ENCODE measurements around the gene MACROD2. TPM values are rescaled to one million over a fixed set of nuclear protein-coding genes. Genes with fewer than 3 reads are reported as not detected.
"Not testable (repeated sequence)": the region's sequence is repeated elsewhere in the genome, so short reads cannot be mapped to it uniquely, and the experiment has no call there.

MACROD2 gene
- polyA plus RNA-seq, 1 donor, result 2.7 TPM

DNA sequence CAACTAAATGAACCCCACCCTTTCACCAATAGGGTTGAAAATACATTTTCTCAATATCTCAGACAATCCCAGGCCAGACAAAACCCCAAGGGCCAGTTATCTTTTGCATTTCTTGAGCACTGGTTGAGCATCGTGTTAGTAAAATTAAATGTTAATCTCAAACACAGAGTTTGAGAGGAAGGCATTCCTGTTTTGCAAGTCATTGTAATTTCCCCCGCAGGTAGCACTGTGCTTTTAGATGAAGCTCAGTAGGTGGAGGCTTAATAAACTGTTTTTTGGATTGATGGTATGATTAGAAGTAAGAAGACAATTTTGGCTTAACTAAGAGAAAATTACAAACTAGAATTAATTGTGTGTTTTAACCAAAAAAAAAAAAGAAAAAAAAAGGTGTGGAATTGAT lies 1340.7 kb downstream of the MACROD2 start:
- DNase-seq (ENCODE audit: low read depth), result no peak

DNA sequence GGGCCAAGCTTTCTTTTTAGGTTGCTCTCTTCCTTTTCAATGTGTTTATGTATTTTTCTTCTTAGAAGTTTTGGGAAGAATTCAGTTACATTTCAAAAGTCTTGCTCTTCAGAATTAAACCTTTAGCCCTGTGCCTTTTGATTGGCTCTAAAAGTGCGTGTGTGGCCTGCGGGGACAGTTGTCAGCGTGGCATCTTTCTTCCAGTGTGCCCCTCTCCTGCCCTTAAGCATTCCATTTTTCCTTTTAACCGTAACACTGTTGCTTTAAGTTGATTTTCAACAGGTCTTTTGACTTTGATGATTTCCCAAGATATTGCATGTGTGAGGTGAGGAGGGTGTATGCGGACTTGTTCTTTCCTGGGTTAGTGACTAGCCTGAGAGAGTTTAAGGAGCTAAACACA lies 1341.2 kb downstream of the MACROD2 start:
- no peak for DNase-seq (ENCODE audit: low read depth)

DNA sequence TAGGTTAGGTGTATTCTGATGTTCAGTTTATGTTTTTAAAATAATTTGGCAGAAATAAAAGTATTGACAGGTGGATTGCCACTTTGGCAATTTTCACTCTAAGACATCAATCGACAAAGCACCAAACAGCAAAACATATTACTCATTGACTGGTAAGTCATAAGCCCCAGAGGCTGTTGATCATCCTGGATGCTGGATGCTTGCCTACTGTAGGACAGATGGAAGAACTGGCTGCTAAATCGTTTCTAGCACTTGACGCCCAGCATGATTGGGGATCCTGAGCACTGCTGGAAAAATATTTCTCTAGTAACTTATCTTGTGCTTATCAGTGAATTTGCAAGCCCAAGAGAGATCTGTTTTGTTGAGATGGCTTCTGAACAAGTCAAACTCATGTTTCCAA lies 1343.9 kb downstream of the MACROD2 start:
- no peak for DNase-seq (ENCODE audit: low read depth)

DNA sequence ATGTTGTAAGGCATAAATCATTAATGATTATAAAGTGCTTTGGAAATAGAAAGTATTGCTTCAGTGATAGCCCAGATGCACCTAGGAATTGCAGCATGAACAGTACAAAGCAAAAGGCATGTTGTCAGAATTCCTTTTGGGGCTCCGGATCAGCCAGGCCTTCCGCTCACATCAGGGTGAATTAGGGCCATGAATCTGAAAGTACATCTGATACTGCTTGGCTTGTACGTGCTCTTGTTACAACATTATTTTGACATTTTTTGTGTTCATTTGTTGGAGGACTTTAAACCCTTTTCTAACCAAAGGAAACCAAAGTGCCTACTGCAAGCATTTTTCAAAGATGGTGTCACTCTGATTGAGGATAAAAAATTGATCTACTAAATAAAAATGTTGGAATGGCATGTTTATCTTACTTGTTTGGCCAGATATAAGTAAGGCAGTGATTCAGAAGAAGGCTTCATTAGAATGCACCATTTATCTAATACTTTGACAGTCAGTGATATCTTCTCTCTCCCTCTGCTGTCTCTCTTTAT lies 1347.7 kb downstream of the MACROD2 start:
- DNase-seq (ENCODE audit: low read depth), result no peak

DNA sequence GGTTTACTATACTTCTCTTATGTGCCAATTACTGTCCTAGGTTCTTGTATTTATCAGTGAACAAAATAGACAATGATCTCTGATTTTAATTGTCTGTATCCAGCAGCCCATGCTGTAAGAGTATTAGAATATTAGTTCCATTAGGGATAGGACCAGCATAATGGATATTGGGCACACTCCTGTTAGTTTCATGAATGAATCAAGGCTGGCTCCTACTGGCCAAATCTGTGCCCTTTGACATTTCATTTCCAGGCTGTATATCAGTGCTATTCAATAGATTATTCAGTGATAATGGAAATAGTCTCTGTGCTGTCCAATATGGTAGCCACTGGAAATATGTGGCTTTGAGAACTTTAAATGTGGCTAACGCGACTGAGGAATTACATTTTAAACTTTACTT lies 1350.0 kb downstream of the MACROD2 start:
- DNase-seq (ENCODE audit: low read depth), result no peak

DNA sequence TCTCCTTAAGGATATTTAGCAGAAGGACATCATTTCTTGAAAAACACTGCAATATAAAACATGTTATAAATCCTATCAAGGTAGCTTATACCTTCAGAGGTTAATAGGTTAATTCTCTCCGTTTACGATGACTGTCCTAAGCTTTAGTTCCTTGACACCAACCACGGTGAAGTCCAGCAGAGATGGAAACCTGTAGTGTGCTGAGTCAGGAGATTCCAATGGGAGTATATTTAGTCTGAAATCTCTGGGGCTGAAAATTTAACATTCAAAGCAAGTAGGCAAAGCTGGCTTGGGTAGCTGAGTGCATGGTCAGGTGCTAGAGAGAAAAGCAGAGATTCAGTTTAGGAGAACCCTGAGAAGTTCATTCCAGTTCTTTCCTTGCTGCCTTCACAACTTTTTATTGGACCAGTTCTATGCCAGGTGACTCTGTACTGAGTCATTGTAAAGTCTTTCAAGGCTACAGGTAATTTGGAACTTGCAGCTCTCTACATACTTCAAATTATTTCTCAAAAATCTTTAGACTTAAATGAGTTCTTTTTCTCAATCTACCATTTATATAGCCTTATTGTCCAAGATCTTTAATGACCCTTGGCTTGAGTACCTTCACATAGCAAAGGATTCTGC lies 1351.5 kb downstream of the MACROD2 start:
- no peak for DNase-seq (ENCODE audit: low read depth)

DNA sequence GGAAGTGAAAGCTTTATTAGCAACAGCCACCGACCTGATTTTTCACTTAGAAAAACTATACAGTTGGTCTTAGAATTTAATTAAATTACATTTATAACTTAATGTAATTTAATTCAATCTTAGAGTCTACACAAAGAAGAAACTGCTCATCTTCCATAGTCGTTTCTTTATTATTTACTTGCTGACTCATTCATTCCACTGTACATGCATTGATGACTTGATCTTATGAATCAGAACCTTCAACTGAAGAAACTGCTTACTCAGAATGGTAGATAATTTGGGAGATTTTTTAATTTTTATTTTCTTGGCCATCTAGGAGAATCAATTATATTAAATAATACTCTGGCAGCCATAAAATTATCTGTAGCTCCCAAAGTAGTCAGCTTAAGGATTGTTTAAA lies 1363.7 kb downstream of the MACROD2 start:
- no peak for DNase-seq (ENCODE audit: low read depth)

DNA sequence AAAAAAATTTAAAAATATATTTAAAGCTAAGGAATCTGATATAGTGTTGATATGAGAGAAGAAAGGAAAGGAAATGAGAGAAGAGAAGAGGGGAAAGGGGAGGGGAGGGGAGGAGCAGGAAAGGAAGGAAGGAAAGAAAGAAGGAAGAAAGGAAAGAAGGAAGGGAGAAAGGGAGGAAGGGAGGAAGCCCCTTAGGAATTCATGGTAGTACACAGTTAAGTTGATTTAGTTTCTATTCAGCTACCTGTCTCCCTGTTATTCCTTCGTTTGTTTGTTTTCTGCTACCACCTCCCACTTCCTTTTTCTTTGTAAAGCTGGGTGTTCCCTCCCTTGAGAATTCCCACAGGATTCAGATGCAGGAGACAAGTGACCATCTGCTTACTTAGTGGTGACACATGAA lies 1367.5 kb downstream of the MACROD2 start:
- no peak for DNase-seq (ENCODE audit: low read depth)

DNA sequence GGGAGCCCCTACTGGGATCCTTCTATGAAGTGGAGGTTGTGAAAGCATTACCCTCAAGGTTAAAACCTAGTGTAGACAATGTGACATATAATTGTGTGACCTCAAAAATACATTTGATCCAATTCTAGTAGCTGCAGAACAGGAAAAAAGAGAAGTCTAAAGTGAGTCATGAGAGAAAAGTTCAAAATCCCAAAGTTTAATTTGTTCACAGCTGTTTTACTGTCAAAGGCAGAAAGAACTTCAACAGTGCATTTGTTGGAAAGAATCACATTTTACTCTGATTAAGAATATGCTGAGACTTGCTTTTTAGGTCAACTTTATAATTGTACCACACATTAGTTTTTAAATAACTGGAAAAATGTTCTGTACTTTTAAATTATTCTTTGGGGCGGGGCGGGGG lies 1369.5 kb downstream of the MACROD2 start:
- DNase-seq (ENCODE audit: low read depth), result no peak

DNA sequence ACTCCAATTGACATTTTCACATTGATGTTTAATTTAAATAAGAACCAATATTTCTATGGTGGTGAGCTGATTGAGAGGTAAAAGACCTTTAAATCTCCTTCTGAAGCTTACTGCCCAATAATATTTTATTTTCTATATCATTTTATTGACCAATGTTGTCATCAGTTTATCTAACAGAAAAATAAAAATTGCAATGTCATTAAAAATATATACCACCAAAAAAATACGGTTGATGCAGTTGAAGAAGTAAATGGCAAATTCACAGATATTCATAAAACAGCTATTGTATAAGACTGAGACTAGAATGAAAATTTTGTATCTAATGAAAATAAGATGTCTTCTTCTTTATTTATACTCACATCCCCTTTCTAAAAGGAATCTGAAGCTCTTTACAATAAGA lies 1375.1 kb downstream of the MACROD2 start:
- no peak for DNase-seq (ENCODE audit: low read depth)

DNA sequence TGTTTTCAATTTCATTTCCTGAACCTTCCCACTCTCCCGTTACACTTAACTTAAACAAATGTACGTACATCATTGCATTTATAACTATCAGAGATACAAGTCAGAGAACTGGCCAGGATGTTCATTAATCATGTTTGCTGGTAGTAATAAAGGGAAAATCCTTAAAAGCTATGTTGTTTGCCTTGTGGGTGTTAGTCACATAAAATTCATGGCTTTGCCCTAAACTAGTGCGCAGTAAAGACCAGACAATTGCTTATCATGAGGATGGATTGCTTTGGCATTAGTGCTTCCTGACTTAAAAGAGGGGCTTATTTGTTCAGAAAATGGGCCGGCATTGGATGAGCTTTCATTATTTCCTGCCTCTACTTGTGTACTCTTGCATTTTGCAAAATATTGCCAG lies 1379.4 kb downstream of the MACROD2 start:
- no peak for DNase-seq (ENCODE audit: low read depth)

DNA sequence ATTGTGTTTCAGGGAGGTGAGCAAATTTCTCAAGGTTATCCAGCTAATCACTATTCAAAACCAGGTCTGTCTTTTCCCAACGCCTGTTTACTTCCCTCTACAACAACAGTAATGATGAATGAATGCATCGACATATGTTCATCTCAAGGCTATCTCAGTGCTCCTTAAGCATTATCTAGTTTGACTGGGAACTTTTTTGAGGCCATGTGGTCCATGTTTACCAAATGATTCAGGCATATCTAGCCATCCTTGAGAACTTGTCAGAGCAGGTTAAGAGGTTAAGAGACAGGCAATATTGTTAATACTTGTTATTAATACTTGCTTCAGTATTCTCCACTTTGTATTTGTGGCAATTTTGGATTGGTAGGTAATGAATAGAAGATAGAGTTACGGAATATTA lies 1380.5 kb downstream of the MACROD2 start:
- no peak for DNase-seq (ENCODE audit: low read depth)

DNA sequence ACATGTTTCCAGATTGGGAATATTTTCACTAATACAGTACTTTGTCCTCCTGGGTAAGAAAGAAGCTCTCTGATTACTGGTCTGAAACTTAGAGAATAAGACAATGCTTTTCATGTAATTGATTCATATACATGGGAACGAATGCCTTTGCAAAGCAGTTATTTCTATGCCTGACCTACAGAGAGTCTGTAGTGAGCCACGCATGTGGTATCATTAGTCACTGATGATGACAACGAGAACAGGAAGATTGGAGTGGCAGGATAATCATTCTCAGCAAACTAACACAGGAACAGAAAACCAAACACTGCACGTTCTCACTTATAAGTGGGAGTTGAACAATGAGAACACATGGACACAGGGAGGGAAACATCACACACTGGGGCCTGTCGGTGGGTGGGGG lies 1382.3 kb downstream of the MACROD2 start:
- not testable (repeated sequence) for DNase-seq (ENCODE audit: low read depth)

DNA sequence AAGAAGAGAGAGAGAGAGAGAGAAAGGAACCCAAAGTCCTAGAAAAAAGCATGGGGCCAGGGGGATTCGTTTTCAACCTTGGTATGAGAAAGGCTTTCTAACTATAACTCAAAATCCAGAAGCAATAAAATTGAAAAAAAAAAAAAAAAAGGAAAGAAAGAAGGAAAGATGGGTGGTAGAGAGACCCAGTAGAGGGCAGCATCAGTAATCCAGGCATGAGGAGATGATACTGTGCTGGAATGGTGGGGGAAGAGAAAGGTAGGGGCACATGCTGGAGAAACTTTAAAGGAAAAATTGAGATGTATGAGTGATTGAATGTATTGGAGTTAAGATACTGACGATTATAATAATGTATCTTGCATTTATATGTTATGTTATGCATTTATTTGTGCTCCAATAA lies 1382.8 kb downstream of the MACROD2 start:
- DNase-seq (ENCODE audit: low read depth), result no peak

DNA sequence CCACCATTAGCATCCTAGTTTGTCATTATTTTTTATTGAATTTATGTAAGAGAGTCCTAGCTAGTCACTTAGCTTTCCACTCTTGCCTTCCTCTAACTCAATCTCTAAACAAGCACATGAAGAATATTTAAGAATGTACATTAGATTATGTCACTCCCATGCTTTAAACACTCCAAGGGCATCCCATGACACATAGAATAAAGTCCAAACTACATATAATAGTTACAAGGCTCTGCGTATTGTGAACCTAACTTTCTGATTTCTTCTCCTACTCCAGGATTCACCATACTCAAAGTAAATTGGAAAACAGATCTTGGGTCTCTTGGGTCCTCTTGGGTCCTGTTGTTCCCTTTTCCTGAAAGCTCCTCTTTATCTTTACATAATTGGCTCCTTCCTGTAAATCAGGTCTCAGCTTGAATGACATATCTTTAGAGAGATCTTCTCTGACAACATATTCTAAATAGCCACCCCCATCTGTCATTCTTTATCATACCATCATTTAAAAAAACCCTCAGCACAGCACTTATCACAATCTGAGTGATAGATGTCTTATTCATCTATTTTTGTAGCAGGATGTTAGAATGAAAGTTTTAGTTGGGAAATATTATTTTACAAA lies 1384.5 kb downstream of the MACROD2 start:
- DNase-seq (ENCODE audit: low read depth), result no peak

DNA sequence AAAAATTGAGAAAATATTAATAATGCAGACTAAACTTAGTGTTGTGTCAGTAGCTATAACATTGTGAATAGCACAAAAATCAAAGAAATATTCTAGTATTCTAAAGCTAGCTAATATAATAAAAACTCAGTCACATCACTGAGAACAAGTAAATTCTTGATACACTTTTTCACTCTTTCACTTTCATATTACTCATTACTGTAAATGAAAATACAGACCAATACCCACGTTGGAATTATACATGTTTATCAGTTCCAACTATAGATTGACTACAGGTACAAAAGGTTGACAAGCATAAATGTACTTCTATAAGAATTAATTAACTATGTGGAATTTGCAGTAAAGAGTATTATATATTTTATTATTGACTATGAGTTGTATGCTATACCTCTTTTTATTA lies 1385.5 kb downstream of the MACROD2 start:
- no peak for DNase-seq (ENCODE audit: low read depth)

DNA sequence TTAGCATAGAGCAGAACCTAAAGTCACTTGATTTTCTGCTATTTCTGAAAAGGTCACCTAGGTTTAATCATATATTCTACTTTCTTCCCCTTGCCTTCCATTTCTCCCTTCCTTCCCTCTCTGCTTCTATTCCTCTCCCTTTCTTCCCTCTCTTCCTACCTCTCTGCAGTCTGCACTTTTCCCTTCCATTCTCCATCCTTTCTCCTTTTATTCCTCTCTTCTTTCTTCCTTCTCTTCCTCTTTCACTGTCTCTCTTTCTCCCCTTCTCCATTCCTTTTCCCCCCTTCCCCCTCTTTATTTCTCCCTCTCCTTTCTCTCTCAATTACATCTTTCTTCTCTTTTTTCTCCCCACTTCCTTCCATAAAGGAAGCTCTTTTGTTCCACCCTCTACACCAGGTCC lies 1391.9 kb downstream of the MACROD2 start:
- DNase-seq (ENCODE audit: low read depth), result no peak

DNA sequence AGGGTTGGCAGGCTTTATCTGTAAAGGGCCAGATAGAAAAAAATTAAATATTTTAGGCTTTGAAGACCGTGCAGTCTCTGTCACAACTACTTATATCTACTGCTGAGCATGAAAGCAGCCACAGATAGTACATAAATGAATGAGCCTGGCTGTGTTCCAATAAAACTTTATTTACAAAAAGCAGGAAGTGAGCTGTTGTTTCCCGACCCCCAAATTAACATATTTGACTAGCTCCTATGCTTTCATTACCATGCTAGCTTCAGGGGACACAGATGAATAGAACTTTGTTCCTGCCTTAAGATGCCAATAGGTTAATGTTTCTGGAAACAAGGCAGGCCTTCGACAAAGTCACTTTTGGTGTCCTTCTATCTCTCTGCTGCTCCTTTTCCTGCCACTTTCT lies 1400.1 kb downstream of the MACROD2 start:
- no peak for DNase-seq (ENCODE audit: low read depth)

DNA sequence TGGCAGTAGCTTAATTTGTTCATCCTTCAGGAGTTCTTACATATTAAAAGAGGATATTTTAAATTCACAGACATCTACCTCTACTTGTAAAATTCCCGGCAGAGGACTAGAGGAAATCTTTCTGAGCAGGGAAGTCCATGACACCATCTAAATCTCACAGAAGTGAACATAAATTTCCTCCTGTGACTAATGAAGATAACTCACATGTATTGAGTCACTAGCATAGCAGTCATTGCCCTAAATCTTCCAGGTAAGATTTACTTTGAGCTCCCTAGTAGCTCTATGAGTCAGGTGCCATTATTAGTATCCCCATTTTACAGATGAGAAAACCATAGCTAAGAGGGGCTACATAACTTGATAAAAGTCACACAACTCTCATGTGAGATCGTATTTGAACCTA lies 1400.7 kb downstream of the MACROD2 start:
- no peak for DNase-seq (ENCODE audit: low read depth)

DNA sequence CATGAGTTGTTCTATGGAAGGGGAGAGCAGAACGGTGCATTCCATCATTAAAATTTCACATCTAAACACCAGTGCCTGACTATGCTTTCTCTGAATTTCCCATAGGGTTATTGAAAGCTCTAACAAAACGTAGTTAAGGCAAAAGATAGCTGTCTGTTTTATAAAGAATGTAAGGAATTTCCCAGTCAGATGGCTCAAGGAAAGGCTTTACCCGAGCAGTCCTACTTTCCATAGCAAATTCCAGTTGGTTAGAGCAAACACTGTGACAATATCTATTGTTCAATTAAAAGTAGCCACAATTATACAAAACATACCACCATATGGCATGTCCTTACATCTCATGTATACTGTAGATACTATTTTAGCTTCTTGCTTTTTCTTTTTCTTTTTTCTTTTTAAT lies 1401.6 kb downstream of the MACROD2 start:
- no peak for DNase-seq (ENCODE audit: low read depth)

DNA sequence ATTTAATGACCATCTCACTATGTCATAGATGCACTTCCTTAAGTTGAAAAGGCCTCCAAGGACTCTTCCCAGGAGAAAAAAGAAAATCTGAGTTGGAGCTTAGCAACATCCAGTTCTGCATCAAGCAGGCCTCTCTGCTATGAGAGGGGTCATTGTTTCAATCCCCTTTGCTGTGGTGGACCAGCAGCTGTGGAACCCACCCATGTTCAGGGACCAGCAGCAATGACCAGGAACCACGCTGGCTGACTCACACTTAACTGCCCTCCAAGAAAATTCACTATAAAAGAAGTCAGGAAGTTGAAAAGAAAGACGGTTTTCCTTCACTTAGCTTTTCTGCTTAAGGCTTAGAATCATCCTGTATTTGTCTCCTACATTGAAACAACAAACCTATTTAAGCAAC lies 1404.5 kb downstream of the MACROD2 start:
- DNase-seq (ENCODE audit: low read depth), result no peak

DNA sequence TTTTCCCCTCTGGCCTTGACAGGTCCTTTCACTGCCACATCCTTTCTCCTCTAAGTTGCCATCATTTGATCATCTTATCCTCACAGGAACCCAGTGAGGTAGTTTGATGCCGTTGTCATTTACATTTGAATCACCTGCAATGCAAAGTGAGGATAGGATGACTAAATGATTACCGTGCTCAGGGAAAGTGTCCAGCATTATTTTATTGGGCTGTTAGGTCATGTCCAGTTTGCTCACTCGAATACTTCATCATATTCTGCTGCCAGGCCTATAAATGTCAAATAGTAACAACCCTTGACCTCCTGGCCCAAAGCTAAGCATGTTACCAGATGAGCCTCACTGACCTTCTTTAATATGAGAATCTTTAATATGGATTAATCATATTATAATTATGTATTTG lies 1410.8 kb downstream of the MACROD2 start:
- no peak for DNase-seq (ENCODE audit: low read depth)

DNA sequence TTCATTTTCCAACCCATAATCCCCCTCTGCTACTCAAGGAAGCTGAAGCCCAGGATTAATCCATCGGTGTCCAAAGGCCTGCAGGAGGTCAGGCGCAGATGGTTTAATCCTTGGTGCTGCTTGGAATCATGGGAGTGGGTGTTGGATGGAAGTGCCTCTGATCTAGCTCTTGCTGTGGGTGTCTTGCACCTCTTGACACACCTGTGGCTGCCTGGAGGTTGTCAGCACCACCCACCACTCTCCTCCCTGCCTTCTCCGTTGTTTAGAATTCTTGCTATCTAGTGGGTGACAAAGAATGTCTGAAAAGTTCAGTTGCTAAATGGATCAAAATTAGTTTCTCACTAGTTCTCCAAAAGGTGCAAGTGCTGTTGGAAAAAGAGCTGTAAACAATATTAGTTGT lies 1416.5 kb downstream of the MACROD2 start:
- DNase-seq (ENCODE audit: low read depth), result no peak

DNA sequence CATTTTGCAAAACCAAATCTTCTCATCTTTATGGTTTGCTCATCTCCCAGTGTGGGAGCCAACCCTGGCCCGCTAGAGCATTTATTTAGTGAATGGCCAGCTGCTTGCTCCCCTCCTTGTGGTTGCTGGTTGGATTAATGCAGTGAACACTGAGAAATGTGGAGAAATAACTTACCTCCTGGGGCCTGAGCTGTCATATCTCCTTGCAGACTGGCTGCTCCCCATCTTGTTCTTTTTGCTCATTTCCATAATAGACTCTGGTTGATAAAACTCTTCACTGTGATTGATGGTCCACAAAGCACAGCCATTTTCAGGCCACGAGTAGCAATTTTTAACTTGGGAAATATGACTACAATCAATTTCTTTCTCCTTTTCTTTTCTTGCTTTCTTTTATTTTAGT lies 1420.6 kb downstream of the MACROD2 start:
- no peak for DNase-seq (ENCODE audit: low read depth)
